Measurements from ENCODE around the gene S100A8.
A peak's percentile ranks its signal among the peaks of the same experiment; 100 is the strongest.
"Not testable (repeated sequence)": the region's sequence is repeated elsewhere in the genome, so short reads cannot be mapped to it uniquely, and the experiment has no call there.

S100A8 gene

GRCh38 chr1:153360592-153361479 is 30.0 kb downstream of the S100A8 start:
- no peak for DNase-seq

- no peak for DNase-seq
Measured at GRCh38 chr1:153360190-153360589, 30.7 kb downstream of the S100A8 start.

- DNase-seq, result no peak
Measured at GRCh38 chr1:153359241-153359640, 31.6 kb downstream of the S100A8 start.

GRCh38 chr1:153358691-153358975 is 32.2 kb downstream of the S100A8 start:
- DNase-seq, result no peak

GRCh38 chr1:153357853-153358690 is 32.8 kb downstream of the S100A8 start, which contains the start of gene S100A9:
S100A9 (plus strand) TSS chr1:153357854; CDS start chr1:153358284, 430 bp downstream.
- DNase-seq, result no peak

- peak in 1 of 2 donors; percentile 58 for DNase-seq
Measured at GRCh38 chr1:153357076-153357852, 33.6 kb downstream of the S100A8 start.

GRCh38 chr1:153356392-153357075 is 34.3 kb downstream of the S100A8 start:
- DNase-seq, result no peak

GRCh38 chr1:153355445-153356071 is 35.3 kb downstream of the S100A8 start:
- peak; percentile 27 to 57 for DNase-seq

- DNase-seq, result no peak
Measured at GRCh38 chr1:153354515-153355193, 36.2 kb downstream of the S100A8 start.

- no peak for DNase-seq
Measured at GRCh38 chr1:153353226-153353947, 37.5 kb downstream of the S100A8 start.

- peak; percentile 14 to 52 for DNase-seq
Measured at GRCh38 chr1:153352523-153352922, 38.4 kb downstream of the S100A8 start.

- no peak for DNase-seq
Measured at GRCh38 chr1:153350321-153350957, 40.4 kb downstream of the S100A8 start.

GRCh38 chr1:153349363-153350320 is 41.2 kb downstream of the S100A8 start:
- no peak for DNase-seq

GRCh38 chr1:153348511-153349362 is 42.1 kb downstream of the S100A8 start, which contains the start of gene PGLYRP4:
PGLYRP4 (minus strand) TSS chr1:153348841; CDS start chr1:153347932, 909 bp downstream.
- no peak for DNase-seq

GRCh38 chr1:153347856-153348255 is 43.0 kb downstream of the S100A8 start:
- no peak for DNase-seq

- not testable (repeated sequence) for DNase-seq
Measured at GRCh38 chr1:153347049-153347448, 43.8 kb downstream of the S100A8 start.

GRCh38 chr1:153346077-153346723 is 44.7 kb downstream of the S100A8 start:
- no peak for DNase-seq

Measured in bone marrow (tissue), 2 donors.